ENCODE measurements around the gene TSC22D3. TPM values are rescaled to one million over a fixed set of nuclear protein-coding genes. Genes with fewer than 3 reads are reported as not detected.
A peak's percentile ranks its signal among the peaks of the same experiment; 100 is the strongest.

Gene TSC22D3
- total and polyA plus RNA-seq, 12 donors, result 132 to 474 (median 298) TPM

DNA sequence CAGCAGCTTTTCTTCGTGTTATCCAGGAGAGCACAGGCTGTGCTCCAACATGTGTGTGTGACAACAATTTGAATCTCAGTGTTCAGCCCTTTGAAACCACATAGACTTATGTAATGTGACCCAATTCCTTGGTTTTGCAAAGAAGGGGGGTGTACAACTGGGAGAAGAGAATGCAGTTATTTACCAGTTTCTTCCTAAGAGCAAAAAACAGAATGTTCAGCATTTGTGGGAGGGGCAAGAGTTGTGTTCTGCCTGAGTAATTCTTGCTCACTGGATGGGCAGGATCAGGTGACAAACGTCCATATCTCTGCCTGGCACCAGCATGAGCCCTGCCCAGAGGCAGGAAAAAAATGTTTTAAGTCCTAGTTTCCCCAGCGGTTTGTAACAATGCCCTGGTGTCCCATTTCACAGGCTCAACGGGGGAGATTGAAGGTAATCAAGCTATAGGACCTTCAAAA lies 75.2 kb downstream of the TSC22D3 start:
- WGBS, 4 donors, result 11 to 18% (median 15%) methylated on average over 1 to 4 of the region's 4 CpGs
- Histone ChIP-seq H3K4me3 (no peak overlapping the region), H3K9me3 (replicated peaks in 1 of 3) (no peaks in the 10 kb centered on the region), H3K27me3 (no peaks in the 10 kb centered on the region), H3K27ac (peak overlapping the region in 4 of 5 donors; percentile 58 to 81 (median 60)), H3K36me3 (replicated peaks in 1 of 2) (no peaks in the 10 kb centered on the region), H3K4me1 (replicated peaks in 1 of 2) (peaks cover 0 to 13% of the 10 kb centered on the region in 2 donors)
- peak in 6 of 7 donors; percentile 64 to 80 (median 67) for DNase-seq
- intact Hi-C loops (cut with DNase I), result no loop called here
- TF ChIP-seq CTCF (IDR thresholded peaks at IDR 0.05), result no peak
- peak in 1 of 2 donors; percentile 33 for TF ChIP-seq POLR2A (IDR thresholded peaks at IDR 0.05)

DNA sequence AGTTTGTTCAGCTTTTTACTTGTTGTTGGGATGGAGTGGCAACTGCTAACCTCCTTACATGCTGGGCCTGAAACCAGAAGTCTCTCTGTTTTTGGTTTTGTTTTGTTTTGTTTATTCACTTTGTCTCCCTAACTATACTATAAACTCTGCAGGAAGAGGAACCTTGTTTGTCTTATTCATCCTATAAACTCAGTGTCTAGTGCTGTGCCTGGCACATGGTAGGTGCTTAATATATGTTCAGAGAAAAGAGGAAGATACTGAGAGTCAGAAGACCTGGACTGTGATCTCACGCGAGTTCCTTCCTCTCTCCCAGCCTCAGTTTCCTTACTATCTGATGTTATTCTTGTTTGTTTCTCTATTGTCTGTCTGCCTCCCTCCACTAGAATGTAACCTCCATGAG lies 76.0 kb downstream of the TSC22D3 start:
- intact Hi-C loops (cut with DNase I), result no loop called here
- Histone ChIP-seq H3K9me3 (replicated peaks in 1 of 3) (no peaks in the 10 kb centered on the region), H3K27me3 (no peaks in the 10 kb centered on the region), H3K36me3 (replicated peaks in 1 of 2) (no peaks in the 10 kb centered on the region), H3K4me1 (replicated peaks in 1 of 2) (peaks cover 0 to 13% of the 10 kb centered on the region in 2 donors), H3K4me3 (no peak overlapping the region), H3K27ac (peak overlapping the region in 4 of 5 donors; percentile 36 to 81 (median 60))
- TF ChIP-seq POLR2A (IDR thresholded peaks at IDR 0.05), result no peak
- WGBS, 4 donors, result 58 to 89% (median 74%) methylated on average over 2 of the region's 2 CpGs
- no peak for DNase-seq

DNA sequence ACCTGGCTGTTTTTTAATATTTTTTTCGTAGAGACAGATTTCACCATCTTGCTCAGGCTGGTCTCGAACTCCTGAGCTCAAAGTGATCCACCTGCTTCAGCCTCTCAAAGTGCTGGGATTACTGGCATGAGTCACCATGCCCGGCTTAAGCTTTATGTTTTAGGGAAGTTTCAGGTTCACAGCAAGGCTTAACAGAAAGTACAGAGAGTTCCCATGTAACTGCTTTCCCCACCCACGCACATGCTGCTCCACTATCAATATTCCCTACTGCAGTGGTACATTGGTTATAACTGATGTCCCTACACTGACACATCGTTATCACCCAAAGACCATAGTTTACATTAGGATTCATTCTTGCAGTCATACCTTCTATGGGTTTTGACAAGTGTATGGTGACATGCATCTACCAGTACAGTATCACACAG lies 84.6 kb downstream of the TSC22D3 start:
- H3K4me3 ChIP-seq, result no peak overlapping the region
- no peak overlapping the region for H3K27ac ChIP-seq
- intact Hi-C loops (cut with DNase I), result no loop called here
- no peaks in the 10 kb centered on the region for H3K4me1 ChIP-seq (replicated peaks in 1 of 2)
- TF ChIP-seq CTCF (IDR thresholded peaks at IDR 0.05) (no peak), POLR2A (IDR thresholded peaks at IDR 0.05) (no peak)
- DNase-seq, result peak in 1 of 7 donors; percentile 4
- no peaks in the 10 kb centered on the region for H3K27me3 ChIP-seq
- no peaks in the 10 kb centered on the region for H3K36me3 ChIP-seq (replicated peaks in 1 of 2)
- WGBS, 4 donors, result 74 to 83% (median 80%) methylated on average over 3 to 5 of the region's 5 CpGs
- no peaks in the 10 kb centered on the region for H3K9me3 ChIP-seq (replicated peaks in 1 of 3)

GRCh38 chrX:107687445-107687844 lies 88.1 kb downstream of the TSC22D3 start:
- H3K27me3 ChIP-seq, result no peaks in the 10 kb centered on the region
- H3K4me3 ChIP-seq, result no peak overlapping the region
- peaks cover 10 to 30% of the 10 kb centered on the region in 2 donors for H3K4me1 ChIP-seq (replicated peaks in 1 of 2)
- no peaks in the 10 kb centered on the region for H3K9me3 ChIP-seq (replicated peaks in 1 of 3)
- no peak overlapping the region for H3K27ac ChIP-seq
- TF ChIP-seq CTCF (IDR thresholded peaks at IDR 0.05), result no peak
- TF ChIP-seq POLR2A (IDR thresholded peaks at IDR 0.05), result no peak
- H3K36me3 ChIP-seq (replicated peaks in 1 of 2), result no peaks in the 10 kb centered on the region
- DNase-seq, result no peak
- intact Hi-C loops (cut with DNase I), result no loop called here
- WGBS, 4 donors, result 57 to 84% (median 67%) methylated on average over 3 of the region's 3 CpGs

DNA sequence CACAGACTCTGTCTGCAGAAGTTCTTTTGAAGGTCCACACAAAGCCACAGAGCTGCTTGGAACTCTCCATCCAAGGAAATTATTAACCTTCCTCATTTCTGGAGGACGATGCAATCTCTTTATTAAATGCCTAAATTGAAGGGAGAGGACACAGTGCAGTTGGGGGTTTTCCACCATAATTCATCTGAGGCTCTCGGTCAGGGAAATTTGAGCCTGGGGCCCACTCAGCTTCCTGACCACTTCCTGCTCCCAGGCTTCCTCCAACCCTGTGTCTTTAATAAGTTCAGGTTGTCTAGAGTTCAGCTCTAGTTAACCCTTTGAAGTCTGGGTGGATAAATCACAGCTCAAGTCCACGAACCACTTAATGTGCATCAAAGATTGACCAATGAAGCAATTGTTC lies 88.8 kb downstream of the TSC22D3 start:
- Histone ChIP-seq H3K4me3 (no peak overlapping the region), H3K4me1 (replicated peaks in 1 of 2) (peaks cover 10 to 30% of the 10 kb centered on the region in 2 donors), H3K27me3 (no peaks in the 10 kb centered on the region), H3K27ac (no peak overlapping the region), H3K9me3 (replicated peaks in 1 of 3) (no peaks in the 10 kb centered on the region), H3K36me3 (replicated peaks in 1 of 2) (no peaks in the 10 kb centered on the region)
- intact Hi-C loops (cut with DNase I), result no loop called here
- no peak for DNase-seq
- 47 to 66% (median 57%) methylated on average over 2 to 3 of the region's 3 CpGs for WGBS, 4 donors
- TF ChIP-seq POLR2A (IDR thresholded peaks at IDR 0.05) (no peak), CTCF (IDR thresholded peaks at IDR 0.05) (no peak)
